Caco-2 (cell line): ENCODE results near the gene SYT11. TPM values are rescaled to one million over a fixed set of nuclear protein-coding genes. Genes with fewer than 3 reads are reported as not detected.
"Not testable (repeated sequence)": the region's sequence is repeated elsewhere in the genome, so short reads cannot be mapped to it uniquely, and the experiment has no call there.

Experiments used
- BruUV-seq: library from RNA; stranded (reverse); fragments of 400-500 nt; replicated peaks from 2 replicates; lab custom pipeline; 2021; lab: Mats Ljungman, UMichigan
- CTCF ChIA-PET: fragments of 300-600 bp; sonication (Branson Sonifier 250); formaldehyde crosslinking; loops from one replicate; lab custom pipeline; 2022; ENCODE audit warnings: antibody characterized with exemption; lab: Charles Lee
- POLR2A ChIA-PET: fragments of 300-600 bp; sonication (Branson Sonifier 250); formaldehyde crosslinking; loops from one replicate; lab custom pipeline; 2022; ENCODE audit warnings: antibody characterized with exemption; lab: Charles Lee
- DNase-seq, 2 experiments: peaks; one replicate each; pipeline versions ENCODE4 v3.0.0 to v3.0.0-alpha.2; 2020 to 2022
- H3K27me3 ChIP-seq: replicated peaks from 2 replicates; pipeline ENCODE4 v1.6.0; 2011; ENCODE audit warnings: low read length; ENCODE audit not compliant: control insufficient read depth, insufficient read depth
- H3K36me3 ChIP-seq: 2 replicates; pipeline ENCODE4 v1.5.1; 2011; ENCODE audit warnings: low read length; ENCODE audit not compliant: control insufficient read depth, insufficient read depth
- H3K4me1 ChIP-seq: fragments of 250-450 bp; sonication (Bioruptor Pico); 2 replicates; pipeline ENCODE4 v1.5.1; 2020; ENCODE audit warnings: mild to moderate bottlenecking
- H3K4me3 ChIP-seq: 2 replicates; pipeline ENCODE4 v1.5.1; 2011; ENCODE audit warnings: low read depth, mild to moderate bottlenecking, control low read depth, low read length
- H3K9me3 ChIP-seq: fragments of 250-450 bp; sonication (Bioruptor Pico); 2 replicates; pipeline ENCODE4 v1.5.1; 2020; ENCODE audit warnings: mild to moderate bottlenecking, moderate library complexity
- H3K27ac Mint-ChIP-seq: one replicate; pipeline ENCODE4 v1.8.0; 2022; ENCODE audit warnings: mixed read lengths; ENCODE audit not compliant: unreplicated experiment
- H3K27me3 Mint-ChIP-seq: one replicate; pipeline ENCODE4 v1.8.0; 2022; ENCODE audit warnings: mixed read lengths; ENCODE audit not compliant: insufficient read depth, unreplicated experiment
- H3K36me3 Mint-ChIP-seq: one replicate; pipeline ENCODE4 v1.8.0; 2022; ENCODE audit warnings: mild to moderate bottlenecking, mixed read lengths; ENCODE audit not compliant: insufficient read depth, unreplicated experiment
- H3K4me1 Mint-ChIP-seq: one replicate; pipeline ENCODE4 v1.8.0; 2022; ENCODE audit warnings: low read depth, mixed read lengths; ENCODE audit not compliant: unreplicated experiment
- H3K4me3 Mint-ChIP-seq: one replicate; pipeline ENCODE4 v1.8.0; 2022; ENCODE audit warnings: mild to moderate bottlenecking, moderate library complexity, mixed read lengths; ENCODE audit not compliant: unreplicated experiment
- H3K9me3 Mint-ChIP-seq: one replicate; pipeline ENCODE4 v1.8.0; 2022; ENCODE audit warnings: mixed read lengths; ENCODE audit not compliant: unreplicated experiment
- CTCF ChIP-seq, 2 experiments: fragments of 200-600 bp in 1 of 2; IDR thresholded peaks; 1 replicate in 1 of 2; 2 replicates in 1 of 2; pipeline versions ENCODE4 v1.5.1 to v1.8.0; 2011 to 2022; ENCODE audit warnings: antibody characterized with exemption in 1 of 2, control low read depth in 1 of 2, inconsistent platforms in 1 of 2, low read depth in 1 of 2, low read length in 1 of 2, mild to moderate bottlenecking in 1 of 2, moderate library complexity in 1 of 2; ENCODE audit not compliant: insufficient read depth in 1 of 2, severe bottlenecking in 1 of 2, unreplicated experiment in 1 of 2
- intact Hi-C: fragments of 100-400 bp; cut with micrococcal nuclease; formaldehyde crosslinking; loops from one replicate; pipeline ENCODE4 v1.10.0; 2022; ENCODE audit not compliant: unreplicated experiment
- total RNA-seq: library from RNA; stranded (reverse); gene quantifications from 2 replicates; pipeline ENCODE4 v1.2.3, GENCODE V29; 2022

SYT11 gene
- total RNA-seq, 1 experiment from 2014 or later: 0.05 TPM

- TSS peak; percentile 7 for BruUV-seq
- Mint-ChIP-seq H3K9me3 (no peaks in the 10 kb centered on the region), H3K27ac (no peak overlapping the region), H3K27me3 (no peaks in the 10 kb centered on the region), H3K4me1 (no peaks in the 10 kb centered on the region), H3K36me3 (no peaks in the 10 kb centered on the region), H3K4me3 (no peak overlapping the region)
- peaks cover 7% of the 10 kb centered on the region for H3K36me3 ChIP-seq
- intact Hi-C loops: no loop called here
- no peaks in the 10 kb centered on the region for H3K9me3 ChIP-seq
- CTCF ChIA-PET: no interaction called here
- no peaks in the 10 kb centered on the region for H3K4me1 ChIP-seq
- no peak for DNase-seq
- no peak for TF ChIP-seq CTCF (IDR thresholded peaks at IDR 0.05; ENCODE audit: insufficient read depth in 1 of 2, low read depth in 1 of 2, low read length in 1 of 2, severe bottlenecking in 1 of 2, unreplicated experiment in 1 of 2)
- POLR2A ChIA-PET: no interaction called here
- no peak overlapping the region for H3K4me3 ChIP-seq
- H3K27me3 ChIP-seq: no peaks in the 10 kb centered on the region
Observed at GRCh38 chr1:155920717-155921116, 61.4 kb downstream of the SYT11 start.

DNA sequence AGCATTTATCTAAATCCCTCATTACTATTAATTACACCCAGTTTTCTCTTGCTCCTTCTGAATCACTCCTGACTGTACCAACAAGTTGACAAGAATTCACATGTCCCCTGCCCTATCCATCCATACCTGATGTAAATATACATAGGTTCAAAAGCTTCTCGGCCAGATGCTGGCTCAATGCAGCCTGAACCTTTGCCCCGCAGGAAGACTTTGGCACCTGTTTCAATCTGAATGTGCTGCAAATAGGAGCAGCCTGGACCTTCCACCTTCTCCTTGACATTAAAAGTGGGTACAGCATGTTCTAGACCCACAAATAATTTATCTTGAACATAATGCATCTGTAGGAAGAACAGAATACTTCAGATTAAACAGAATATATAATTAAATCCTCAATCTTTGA is 66.1 kb downstream of the SYT11 start:
- Histone ChIP-seq H3K27me3 (no peaks in the 10 kb centered on the region), H3K36me3 (peaks cover 4% of the 10 kb centered on the region; the same call in 1 of the 2 replicates), H3K4me1 (no peaks in the 10 kb centered on the region), H3K4me3 (no peak overlapping the region), H3K9me3 (no peaks in the 10 kb centered on the region)
- TF ChIP-seq CTCF (IDR thresholded peaks at IDR 0.05; ENCODE audit: insufficient read depth in 1 of 2, low read depth in 1 of 2, low read length in 1 of 2, severe bottlenecking in 1 of 2, unreplicated experiment in 1 of 2): no peak
- Mint-ChIP-seq H3K27ac (no peak overlapping the region), H3K36me3 (no peaks in the 10 kb centered on the region), H3K27me3 (no peaks in the 10 kb centered on the region), H3K9me3 (no peaks in the 10 kb centered on the region), H3K4me3 (no peak overlapping the region), H3K4me1 (peaks cover 7% of the 10 kb centered on the region)
- no peak for DNase-seq
- no TSS peak for BruUV-seq
- ChIA-PET CTCF (no interaction called here), POLR2A (no interaction called here)
- intact Hi-C loops: no loop called here

DNA sequence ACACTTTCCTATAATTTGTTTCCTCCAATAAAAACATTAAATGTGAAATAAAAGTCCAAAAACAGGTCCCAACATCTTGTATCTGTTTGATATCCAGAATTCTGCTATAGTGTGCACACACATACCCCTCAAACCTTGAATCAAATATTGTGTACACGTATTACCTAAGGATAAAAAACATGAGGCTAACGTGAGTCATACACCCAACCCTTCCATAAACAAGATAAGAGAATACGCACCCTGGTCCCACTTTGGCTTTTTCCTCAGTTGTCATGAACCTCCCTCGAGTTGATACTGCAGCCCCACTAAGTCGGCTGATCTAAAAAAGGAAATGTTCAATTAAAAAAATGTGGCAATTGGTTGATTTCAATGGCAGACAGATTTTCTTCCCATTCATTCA is 69.7 kb downstream of the SYT11 start:
- ChIA-PET POLR2A (no interaction called here), CTCF (no interaction called here)
- peaks cover 20% of the 10 kb centered on the region for H3K4me1 ChIP-seq
- TF ChIP-seq CTCF (IDR thresholded peaks at IDR 0.05; ENCODE audit: insufficient read depth in 1 of 2, low read depth in 1 of 2, low read length in 1 of 2, severe bottlenecking in 1 of 2, unreplicated experiment in 1 of 2): no peak
- DNase-seq: no peak
- no peaks in the 10 kb centered on the region for H3K27me3 ChIP-seq
- H3K36me3 ChIP-seq: peaks cover 3% of the 10 kb centered on the region; the same call in 1 of the 2 replicates
- no peak overlapping the region for H3K4me3 ChIP-seq
- Mint-ChIP-seq H3K27ac (no peak overlapping the region), H3K9me3 (no peaks in the 10 kb centered on the region), H3K4me1 (peaks cover 16% of the 10 kb centered on the region), H3K4me3 (no peak overlapping the region), H3K27me3 (no peaks in the 10 kb centered on the region), H3K36me3 (no peaks in the 10 kb centered on the region)
- intact Hi-C loops: no loop called here
- no peaks in the 10 kb centered on the region for H3K9me3 ChIP-seq
- BruUV-seq: no TSS peak

DNA sequence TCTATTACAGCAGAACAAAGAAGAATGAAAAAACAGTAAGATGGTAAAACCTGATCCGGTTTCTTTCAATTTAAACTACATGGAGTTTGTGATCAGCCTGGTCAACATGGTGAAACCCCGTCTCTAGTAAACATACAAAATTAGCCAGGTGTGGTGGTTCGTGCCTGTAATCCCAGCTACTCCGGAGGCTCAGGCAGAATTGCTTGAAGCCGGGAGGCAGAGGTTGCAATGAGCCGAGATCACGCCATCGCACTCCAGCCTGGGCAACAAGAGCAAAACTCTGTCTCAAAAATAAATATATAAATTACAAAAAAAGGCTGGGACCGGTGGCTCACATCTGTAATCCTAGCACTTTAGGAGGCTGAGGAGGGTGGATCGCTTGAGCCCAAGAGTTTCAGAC is 71.4 kb downstream of the SYT11 start:
- H3K36me3 ChIP-seq, CTCF ChIA-PET, H3K9me3 Mint-ChIP-seq, H3K27ac Mint-ChIP-seq, H3K27me3 Mint-ChIP-seq, H3K4me3 ChIP-seq, intact Hi-C loops, H3K27me3 ChIP-seq, DNase-seq, H3K9me3 ChIP-seq, BruUV-seq, H3K36me3 Mint-ChIP-seq: not testable (repeated sequence)
- POLR2A ChIA-PET: interaction anchor here (0.7 kb wide), 1 partner anchor 320 kb away, joined by 4 read pairs; no protein-coding TSS in a partner anchor
- H3K4me1 Mint-ChIP-seq: peaks cover 16% of the 10 kb centered on the region
- H3K4me1 ChIP-seq: peaks cover 20% of the 10 kb centered on the region
- peak overlapping the region; percentile 54 for H3K4me3 Mint-ChIP-seq
